ENCODE measurements around the gene BICD2. TPM values are rescaled to one million over a fixed set of nuclear protein-coding genes. Genes with fewer than 3 reads are reported as not detected.

The BICD2 gene
- total RNA-seq, 1 experiment from 2014 or later: 30.1 TPM

- in situ Hi-C loops (cut with HindIII; ENCODE audit: low pct_unique_long_range_greater_than_20kb, low sequenced_read_pairs): no loop called here
- DNase-seq (ENCODE audit: low read depth): no peak
These were observed 43.1 kb downstream of the BICD2 start for GRCh38 chr9:92721548-92721947.

- in situ Hi-C loops (cut with HindIII; ENCODE audit: low pct_unique_long_range_greater_than_20kb, low sequenced_read_pairs): no loop called here
These were observed 43.7 kb downstream of the BICD2 start for GRCh38 chr9:92720807-92721535.

GRCh38 chr9:92720209-92720765, 44.3 kb downstream of the BICD2 start:
- in situ Hi-C loops (cut with HindIII; ENCODE audit: low pct_unique_long_range_greater_than_20kb, low sequenced_read_pairs): no loop called here
- no peak for DNase-seq (ENCODE audit: low read depth)

More at GRCh38 chr9:92720807-92721535, 43.7 kb downstream of the BICD2 start:
- no peak for DNase-seq (ENCODE audit: low read depth)

- DNase-seq (ENCODE audit: low read depth): no peak
- in situ Hi-C loops (cut with HindIII; ENCODE audit: low pct_unique_long_range_greater_than_20kb, low sequenced_read_pairs): no loop called here
These were observed 45.5 kb downstream of the BICD2 start for GRCh38 chr9:92719028-92719647.

GRCh38 chr9:92718086-92719001, 46.3 kb downstream of the BICD2 start:
- in situ Hi-C loops (cut with HindIII; ENCODE audit: low pct_unique_long_range_greater_than_20kb, low sequenced_read_pairs): no loop called here
- DNase-seq (ENCODE audit: low read depth): no peak

- in situ Hi-C loops (cut with HindIII; ENCODE audit: low pct_unique_long_range_greater_than_20kb, low sequenced_read_pairs): no loop called here
- no peak for DNase-seq (ENCODE audit: low read depth)
These were observed 47.2 kb downstream of the BICD2 start for GRCh38 chr9:92717201-92718085.

GRCh38 chr9:92716557-92716956, 48.1 kb downstream of the BICD2 start:
- in situ Hi-C loops (cut with HindIII; ENCODE audit: low pct_unique_long_range_greater_than_20kb, low sequenced_read_pairs): no loop called here
- DNase-seq (ENCODE audit: low read depth): peak; percentile 24

GRCh38 chr9:92715488-92716231, 49.0 kb downstream of the BICD2 start:
- in situ Hi-C loops (cut with HindIII; ENCODE audit: low pct_unique_long_range_greater_than_20kb, low sequenced_read_pairs): no loop called here
- DNase-seq (ENCODE audit: low read depth): no peak

- in situ Hi-C loops (cut with HindIII; ENCODE audit: low pct_unique_long_range_greater_than_20kb, low sequenced_read_pairs): no loop called here
These were observed 49.7 kb downstream of the BICD2 start for GRCh38 chr9:92714787-92715487.

GRCh38 chr9:92714016-92714415, 50.6 kb downstream of the BICD2 start:
- DNase-seq (ENCODE audit: low read depth): no peak
- in situ Hi-C loops (cut with HindIII; ENCODE audit: low pct_unique_long_range_greater_than_20kb, low sequenced_read_pairs): no loop called here

More at GRCh38 chr9:92714787-92715487, 49.7 kb downstream of the BICD2 start:
- DNase-seq (ENCODE audit: low read depth): no peak

- DNase-seq (ENCODE audit: low read depth): no peak
- in situ Hi-C loops (cut with HindIII; ENCODE audit: low pct_unique_long_range_greater_than_20kb, low sequenced_read_pairs): no loop called here
These were observed 51.1 kb downstream of the BICD2 start for GRCh38 chr9:92713528-92713927.

GRCh38 chr9:92712767-92713166, 51.9 kb downstream of the BICD2 start:
- DNase-seq (ENCODE audit: low read depth): no peak
- in situ Hi-C loops (cut with HindIII; ENCODE audit: low pct_unique_long_range_greater_than_20kb, low sequenced_read_pairs): no loop called here

- in situ Hi-C loops (cut with HindIII; ENCODE audit: low pct_unique_long_range_greater_than_20kb, low sequenced_read_pairs): no loop called here
- no peak for DNase-seq (ENCODE audit: low read depth)
These were observed 52.8 kb downstream of the BICD2 start for GRCh38 chr9:92711844-92712243.

- in situ Hi-C loops (cut with HindIII; ENCODE audit: low pct_unique_long_range_greater_than_20kb, low sequenced_read_pairs): no loop called here
- no peak for DNase-seq (ENCODE audit: low read depth)
These were observed 53.5 kb downstream of the BICD2 start for GRCh38 chr9:92711146-92711545.

- DNase-seq (ENCODE audit: low read depth): no peak
- in situ Hi-C loops (cut with HindIII; ENCODE audit: low pct_unique_long_range_greater_than_20kb, low sequenced_read_pairs): no loop called here
These were observed 54.3 kb downstream of the BICD2 start for GRCh38 chr9:92710368-92710767.

GRCh38 chr9:92709954-92710353, 54.7 kb downstream of the BICD2 start:
- no peak for DNase-seq (ENCODE audit: low read depth)

GRCh38 chr9:92709240-92709639, 55.4 kb downstream of the BICD2 start:
- in situ Hi-C loops (cut with HindIII; ENCODE audit: low pct_unique_long_range_greater_than_20kb, low sequenced_read_pairs): no loop called here

More at GRCh38 chr9:92709954-92710353, 54.7 kb downstream of the BICD2 start:
- in situ Hi-C loops (cut with HindIII; ENCODE audit: low pct_unique_long_range_greater_than_20kb, low sequenced_read_pairs): no loop called here

More at GRCh38 chr9:92709240-92709639, 55.4 kb downstream of the BICD2 start:
- DNase-seq (ENCODE audit: low read depth): no peak

Measured in Caki2 (cell line).